ENCODE measurements around the gene OR2T2.
"Not testable (repeated sequence)": the region's sequence is repeated elsewhere in the genome, so short reads cannot be mapped to it uniquely, and the experiment has no call there.

OR2T2 gene

DNA sequence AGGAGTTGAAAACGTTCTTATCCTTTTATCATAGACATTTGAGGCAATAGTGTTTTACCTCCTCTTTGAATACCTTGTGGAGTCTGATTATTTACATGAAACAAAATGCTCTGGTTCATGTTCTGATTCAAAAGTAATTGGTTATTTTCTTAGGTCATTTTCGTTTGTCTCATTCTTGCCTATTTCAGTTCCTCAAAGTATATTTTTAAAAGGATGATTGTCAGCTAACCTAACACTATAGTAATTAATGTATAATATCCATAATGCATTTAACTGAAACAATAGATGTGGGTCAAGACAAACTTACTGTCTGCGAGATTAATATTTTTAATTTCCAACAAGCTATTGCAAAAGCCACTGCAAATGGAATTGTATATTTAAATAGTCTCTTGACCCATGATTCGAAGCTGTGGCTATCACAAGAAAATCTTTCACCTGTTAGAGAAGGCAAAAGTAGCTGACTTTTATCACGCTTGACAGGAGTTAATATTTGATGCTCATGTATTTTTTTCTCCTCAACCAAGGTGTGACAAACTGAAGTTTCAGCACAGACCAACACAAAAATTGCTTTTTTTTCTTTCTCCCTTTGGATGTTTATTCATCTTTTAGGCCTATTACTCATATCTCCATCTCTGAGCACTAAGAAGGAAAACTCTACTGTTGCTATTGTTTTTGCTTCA is 5.2 kb downstream of the OR2T2 start:
- not testable (repeated sequence) for DNase-seq

DNA sequence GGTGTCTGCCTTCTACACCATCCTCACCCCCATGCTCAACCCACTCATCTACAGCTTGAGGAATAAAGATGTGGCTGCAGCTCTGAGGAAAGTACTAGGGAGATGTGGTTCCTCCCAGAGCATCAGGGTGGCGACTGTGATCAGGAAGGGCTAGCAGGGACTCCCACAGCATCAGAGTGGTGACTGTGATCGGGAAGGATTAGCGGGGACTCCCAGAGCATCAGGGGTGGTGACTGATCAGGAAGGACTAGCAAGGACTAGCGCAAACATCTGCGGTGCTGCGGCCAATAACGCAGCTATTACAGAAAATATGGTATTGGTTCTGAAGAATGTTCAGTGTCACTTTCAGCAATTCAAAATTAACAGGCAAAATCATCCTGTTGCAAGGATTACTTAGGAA is 8.2 kb downstream of the OR2T2 start:
- DNase-seq, result not testable (repeated sequence)

DNA sequence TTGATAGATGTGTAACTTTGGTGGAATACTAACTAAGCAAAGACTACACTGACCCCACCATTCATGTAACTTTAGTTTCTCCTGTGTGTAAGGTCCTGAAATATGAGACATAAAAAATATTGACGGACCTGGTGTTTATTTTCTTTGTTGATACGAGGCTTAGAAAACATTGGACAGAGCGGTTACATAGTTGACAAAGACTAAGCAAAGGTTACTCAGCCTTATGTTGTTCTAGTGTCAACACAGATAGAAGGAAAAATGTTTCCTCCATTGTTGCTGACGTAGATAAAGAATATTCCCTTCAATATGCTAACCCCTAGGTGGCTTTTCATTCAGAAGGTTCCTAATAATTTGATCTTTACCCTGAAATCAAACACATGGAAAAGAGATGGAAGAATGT is 9.6 kb downstream of the OR2T2 start:
- DNase-seq, result not testable (repeated sequence)

DNA sequence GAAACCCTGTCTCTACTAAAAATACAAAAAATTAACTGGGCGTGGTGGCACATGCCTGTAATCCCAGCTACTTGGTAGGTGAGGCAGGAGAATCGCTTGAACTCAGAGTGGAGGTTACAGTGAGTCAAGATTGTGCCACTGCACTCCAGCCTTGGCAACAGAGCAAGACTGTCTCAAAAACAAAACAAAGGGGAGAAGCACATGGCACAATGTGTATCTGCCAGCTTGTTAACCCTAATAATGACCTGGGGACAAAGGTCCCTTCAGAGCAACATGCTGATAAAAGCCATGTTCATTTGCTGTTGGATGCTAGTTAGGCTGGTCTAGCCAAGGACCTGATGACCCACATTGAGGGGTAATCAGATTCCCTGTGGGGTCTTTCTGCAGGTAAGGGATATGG is 11.2 kb downstream of the OR2T2 start:
- not testable (repeated sequence) for DNase-seq

DNA sequence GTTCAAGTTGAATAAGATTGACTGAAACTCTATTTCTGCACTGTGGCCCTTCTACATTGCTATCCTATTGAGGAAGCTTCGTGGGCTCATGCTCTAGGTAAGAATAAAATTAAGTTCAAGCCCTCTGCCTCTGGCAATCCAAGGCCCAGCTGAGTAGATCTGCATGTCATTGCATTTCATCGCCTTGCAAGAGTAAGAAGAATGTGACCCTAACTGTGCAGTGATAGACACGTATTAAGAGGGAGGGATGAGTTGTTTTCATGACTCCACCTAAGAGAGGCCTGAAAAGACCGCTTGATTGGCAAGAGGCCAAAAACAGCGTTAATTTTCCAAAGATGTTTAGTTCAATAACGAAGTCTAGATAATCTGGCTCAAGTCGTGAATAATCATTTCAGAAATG is 13.7 kb downstream of the OR2T2 start:
- DNase-seq, result not testable (repeated sequence)

DNA sequence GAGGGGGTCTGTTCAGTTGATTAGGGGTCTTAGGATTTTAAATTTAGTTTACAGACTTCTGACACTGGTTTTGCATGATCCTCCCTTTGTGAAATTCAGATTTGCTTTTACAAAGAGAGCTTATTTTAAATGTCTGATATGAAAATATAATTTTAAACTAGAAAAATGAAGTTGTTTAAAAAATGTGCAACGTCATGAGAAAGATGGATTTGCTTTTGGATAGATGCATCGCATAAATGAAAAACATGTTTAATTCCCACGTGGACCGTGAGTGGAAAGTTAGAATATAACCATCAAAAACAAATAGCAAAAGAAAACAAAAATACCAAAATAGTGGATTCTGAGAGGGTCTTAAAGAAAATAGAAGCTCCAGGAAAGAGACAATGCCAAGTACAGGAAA is 25.7 kb downstream of the OR2T2 start:
- no peak for DNase-seq

DNA sequence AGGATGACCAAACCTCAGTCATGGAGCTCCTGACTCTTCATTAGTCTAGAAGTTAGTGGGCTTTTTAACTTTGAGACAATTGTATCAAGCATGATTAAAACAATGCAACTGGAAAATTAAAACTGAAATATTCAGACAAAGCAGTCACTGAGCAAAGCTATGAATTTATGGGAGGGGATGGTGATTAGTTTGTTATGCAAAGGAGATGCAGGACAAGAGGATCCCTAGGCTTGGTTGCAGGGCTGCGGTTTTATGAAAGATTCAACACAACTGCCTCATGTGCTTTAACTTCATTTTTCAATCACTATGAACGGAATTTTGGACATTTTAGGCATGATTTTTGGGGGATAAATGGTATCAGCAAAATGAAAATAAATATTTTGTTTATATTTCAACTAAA is 26.7 kb downstream of the OR2T2 start:
- DNase-seq, result not testable (repeated sequence)

DNA sequence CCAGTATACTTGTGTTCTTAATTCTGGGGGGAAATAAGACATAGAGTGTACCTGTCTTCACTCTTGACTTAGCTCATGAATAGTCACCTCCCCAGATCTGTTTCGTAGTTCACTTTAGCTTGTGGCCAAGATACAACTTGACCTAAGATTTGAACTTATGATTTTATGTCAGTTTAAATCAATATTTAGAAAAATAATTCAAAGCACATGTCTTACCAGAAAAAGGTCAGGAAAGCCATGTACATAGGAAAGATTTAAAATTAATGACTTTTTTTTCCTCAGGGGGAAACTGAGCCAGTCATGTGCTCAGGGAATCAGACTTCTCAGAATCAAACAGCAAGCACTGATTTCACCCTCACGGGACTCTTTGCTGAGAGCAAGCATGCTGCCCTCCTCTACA is 27.6 kb downstream of the OR2T2 start, which contains the start of gene OR2T3:
OR2T3 (plus strand) TSS at position 301 of the 400 bp plus-strand sequence; CDS start at position 301, 0 bp downstream.
- not testable (repeated sequence) for DNase-seq

DNA sequence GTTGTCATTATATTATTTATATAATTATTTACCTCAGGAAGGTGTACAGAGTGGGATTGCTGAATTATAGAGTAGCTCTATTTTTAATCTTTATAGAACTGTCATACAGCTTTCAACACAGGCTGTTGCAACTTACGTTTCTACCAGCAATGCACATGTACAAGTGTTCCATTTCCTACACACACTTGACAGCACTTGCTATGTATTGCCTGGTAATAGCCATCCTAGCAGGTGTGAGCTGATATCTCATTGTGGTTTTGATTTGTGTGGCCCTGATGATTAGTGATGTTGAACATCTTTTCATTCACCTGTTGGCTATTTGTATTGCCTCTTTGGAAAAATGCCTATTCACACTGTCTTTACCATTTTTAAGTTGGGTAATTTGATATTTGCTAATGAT is 30.2 kb downstream of the OR2T2 start:
- not testable (repeated sequence) for DNase-seq

DNA sequence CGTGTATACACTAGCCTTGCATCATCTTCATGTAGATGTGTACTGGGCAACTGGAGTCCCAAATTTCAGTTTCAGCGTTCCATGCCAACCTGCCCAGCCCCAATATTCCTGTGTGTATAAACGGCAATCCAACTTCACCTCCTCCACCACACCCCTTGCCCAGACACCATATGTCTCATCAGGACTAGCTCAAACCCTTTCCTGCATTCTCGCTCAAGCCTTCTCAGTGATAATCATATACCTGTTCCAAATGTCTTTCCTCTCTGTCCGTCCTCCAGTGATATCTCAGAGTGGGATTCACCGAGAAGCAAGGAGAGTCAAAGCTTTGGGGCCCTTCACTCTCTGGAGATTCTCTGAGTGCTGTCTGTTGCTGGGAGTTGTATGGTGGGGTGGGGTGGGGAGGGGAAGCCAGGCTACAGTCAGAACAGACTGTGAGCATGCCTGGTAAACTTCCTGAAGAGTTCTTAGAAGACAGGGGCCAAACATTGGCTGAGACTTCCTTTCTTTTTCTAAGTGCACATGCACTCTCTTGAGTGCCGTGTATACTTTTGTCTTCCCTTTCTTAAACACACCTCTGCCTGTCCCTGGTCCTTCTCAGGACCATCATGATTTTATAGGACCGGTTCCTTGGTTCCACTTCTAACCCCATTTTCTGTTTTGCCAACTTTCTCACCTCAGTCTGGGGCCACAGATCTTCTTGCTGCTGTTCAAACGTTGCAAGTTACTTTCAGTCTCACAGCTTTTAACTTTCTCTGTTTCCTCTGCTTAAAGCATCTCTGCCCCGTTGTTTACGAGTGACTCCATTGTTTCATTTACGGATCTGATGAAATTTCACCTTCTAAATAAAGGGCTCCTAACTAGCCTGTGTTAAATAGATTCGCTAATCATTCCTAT is 36.5 kb downstream of the OR2T2 start:
- DNase-seq, result peak; percentile 17

DNA sequence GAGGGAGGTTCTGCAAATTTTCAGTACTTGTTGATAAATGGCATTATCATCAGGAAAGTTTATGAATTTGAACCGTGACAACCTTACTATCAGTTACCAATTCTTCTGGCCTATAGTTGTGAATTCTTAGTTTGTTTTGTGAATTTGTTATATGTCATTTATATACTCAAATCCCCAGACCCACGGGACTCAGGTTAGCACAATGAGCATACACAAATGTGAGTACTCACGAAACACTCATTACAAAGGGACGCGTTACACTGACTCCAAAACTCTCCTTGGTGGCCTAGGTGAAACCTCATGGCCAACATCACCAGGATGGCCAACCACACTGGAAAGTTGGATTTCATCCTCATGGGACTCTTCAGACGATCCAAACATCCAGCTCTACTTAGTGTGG is 42.9 kb downstream of the OR2T2 start, which contains the start of gene OR2T5:
OR2T5 (plus strand) TSS at position 301 of the 400 bp plus-strand sequence; CDS start at position 301, 0 bp downstream.
- not testable (repeated sequence) for DNase-seq

DNA sequence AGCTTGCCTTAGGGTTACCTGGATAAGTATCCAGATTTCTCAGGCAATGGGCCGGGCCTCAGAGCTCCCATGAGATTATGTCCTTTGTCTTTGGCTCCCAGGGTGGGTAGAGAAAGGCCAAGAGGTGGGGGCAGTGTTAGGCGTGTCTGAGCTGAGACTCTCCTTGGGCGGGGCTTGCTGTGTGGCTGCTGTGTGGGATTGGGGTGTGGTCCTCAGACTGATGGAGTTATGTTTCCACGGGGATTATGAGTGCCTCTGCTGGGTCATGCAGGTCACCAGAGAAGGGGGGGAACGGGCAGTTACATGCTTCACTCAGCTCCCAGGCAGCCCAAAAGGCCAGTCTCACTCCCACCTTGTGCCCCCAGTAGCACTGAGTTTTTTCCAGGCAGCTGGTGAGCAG is 51.2 kb downstream of the OR2T2 start:
- not testable (repeated sequence) for DNase-seq

DNA sequence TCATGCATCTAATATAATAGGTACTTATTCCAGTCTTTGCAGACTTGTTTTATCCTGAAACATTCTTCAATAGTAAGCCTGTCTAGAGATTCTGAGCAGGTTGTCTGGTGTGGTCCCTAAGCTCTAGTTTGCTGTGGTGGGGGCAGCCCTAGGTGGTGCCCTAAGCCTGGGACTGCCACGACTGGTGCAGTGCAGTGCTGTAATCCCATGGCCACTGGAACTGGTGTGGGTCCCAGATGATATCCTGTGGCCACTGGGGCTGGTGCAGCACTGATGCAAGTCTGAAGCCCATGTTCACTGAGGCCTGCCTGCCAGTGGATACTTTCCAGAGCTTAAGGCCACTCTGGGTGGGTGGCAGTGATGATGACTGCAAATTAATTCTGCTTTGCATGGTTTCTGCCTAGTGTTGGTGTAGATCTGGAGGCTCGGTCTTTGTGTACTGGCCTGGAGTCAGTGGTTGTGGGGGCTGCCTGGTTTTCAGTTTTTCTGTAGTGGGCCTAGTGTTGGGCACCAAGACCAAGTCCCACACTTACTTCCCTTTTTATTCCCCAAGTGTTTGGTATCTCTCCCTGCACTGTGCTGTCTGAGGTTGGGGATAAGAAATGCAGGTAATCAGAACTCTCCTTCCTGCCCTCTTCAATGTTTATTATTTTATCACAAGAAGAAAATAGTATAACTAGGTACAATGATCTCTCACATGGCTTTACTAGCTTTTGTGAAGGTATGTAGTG is 55.0 kb downstream of the OR2T2 start:
- DNase-seq, result not testable (repeated sequence)

Data from activated CD4-positive, alpha-beta T cell treated with anti-CD3 and anti-CD28 coated beads for 48 hours (primary cell).